ENCODE measurements around the gene RFESD.
"Not testable (repeated sequence)": the region's sequence is repeated elsewhere in the genome, so short reads cannot be mapped to it uniquely, and the experiment has no call there.

DNA sequence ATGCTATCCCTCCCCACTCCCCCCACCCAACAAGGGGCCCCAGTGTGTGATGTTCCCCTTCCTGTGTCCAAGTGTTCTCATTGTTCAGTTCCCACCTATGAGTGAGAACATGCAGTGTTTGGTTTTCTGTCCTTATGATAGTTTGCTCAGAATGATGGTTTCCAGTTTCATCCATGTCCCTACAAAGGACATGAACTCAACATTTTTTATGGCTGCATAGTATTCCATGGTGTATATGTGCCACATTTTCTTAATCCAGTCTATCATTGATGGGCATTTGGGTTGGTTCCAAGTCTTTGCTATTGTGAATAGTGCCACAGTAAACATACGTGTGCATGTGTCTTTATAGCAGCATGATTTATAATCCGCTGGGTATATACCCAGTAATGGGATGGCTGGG is 13.6 kb upstream of the RFESD start:
- TF ChIP-seq, protein P1, sequence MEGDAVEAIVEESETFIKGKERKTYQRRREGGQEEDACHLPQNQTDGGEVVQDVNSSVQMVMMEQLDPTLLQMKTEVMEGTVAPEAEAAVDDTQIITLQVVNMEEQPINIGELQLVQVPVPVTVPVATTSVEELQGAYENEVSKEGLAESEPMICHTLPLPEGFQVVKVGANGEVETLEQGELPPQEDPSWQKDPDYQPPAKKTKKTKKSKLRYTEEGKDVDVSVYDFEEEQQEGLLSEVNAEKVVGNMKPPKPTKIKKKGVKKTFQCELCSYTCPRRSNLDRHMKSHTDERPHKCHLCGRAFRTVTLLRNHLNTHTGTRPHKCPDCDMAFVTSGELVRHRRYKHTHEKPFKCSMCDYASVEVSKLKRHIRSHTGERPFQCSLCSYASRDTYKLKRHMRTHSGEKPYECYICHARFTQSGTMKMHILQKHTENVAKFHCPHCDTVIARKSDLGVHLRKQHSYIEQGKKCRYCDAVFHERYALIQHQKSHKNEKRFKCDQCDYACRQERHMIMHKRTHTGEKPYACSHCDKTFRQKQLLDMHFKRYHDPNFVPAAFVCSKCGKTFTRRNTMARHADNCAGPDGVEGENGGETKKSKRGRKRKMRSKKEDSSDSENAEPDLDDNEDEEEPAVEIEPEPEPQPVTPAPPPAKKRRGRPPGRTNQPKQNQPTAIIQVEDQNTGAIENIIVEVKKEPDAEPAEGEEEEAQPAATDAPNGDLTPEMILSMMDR (IDR thresholded peaks at IDR 0.05) = not testable (repeated sequence)
- not testable (repeated sequence) for TF ChIP-seq POLR2A (IDR thresholded peaks at IDR 0.05)
